ENCODE data around the gene ELL.
A peak's percentile ranks its signal among the peaks of the same experiment; 100 is the strongest.
"Not testable (repeated sequence)": the region's sequence is repeated elsewhere in the genome, so short reads cannot be mapped to it uniquely, and the experiment has no call there.

ELL gene

DNA sequence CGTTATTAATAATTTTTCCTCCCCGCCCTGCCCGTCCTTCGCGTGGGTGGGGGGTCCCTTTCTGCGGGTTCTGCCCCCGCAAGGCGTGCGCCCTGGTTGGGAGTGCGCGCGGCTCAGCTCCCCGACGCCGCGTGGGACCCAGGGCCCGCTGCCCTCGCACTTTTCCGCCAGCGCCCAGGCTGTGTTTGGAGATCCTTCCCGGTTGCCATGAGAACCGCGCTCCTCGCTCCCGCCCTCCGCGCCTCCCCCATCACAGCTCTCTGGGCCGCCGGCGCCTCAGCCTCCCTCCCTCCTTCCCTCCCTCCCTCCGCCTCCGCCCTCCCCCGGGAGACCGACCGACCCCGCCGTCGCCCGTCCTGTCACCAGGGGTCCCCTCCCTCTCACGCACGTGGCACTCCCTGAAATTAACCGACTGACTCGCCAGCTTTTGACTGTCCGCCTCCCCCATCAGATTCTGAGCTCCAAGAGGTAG, 105.1 kb downstream of the ELL start:
- Histone ChIP-seq H3K4me3 (ENCODE audit: low read depth, low read length) (peak overlapping the region; percentile 70), H3K4me1 (ENCODE audit: control insufficient read depth, insufficient read depth, low read length) (peaks cover 40% of the 10 kb centered on the region), H3K27me3 (ENCODE audit: control insufficient read depth, insufficient read depth, low read length) (peaks cover 28% of the 10 kb centered on the region), H3K36me3 (ENCODE audit: control insufficient read depth, insufficient read depth, low read length) (no peaks in the 10 kb centered on the region), H3K9ac (ENCODE audit: low read length) (peak overlapping the region; percentile 82), H3K9me3 (ENCODE audit: control insufficient read depth, insufficient read depth, low read depth, low read length) (no peaks in the 10 kb centered on the region), H3K27ac (ENCODE audit: low read depth, low read length) (peak overlapping the region; percentile 86)

- no peak overlapping the region for H3K27ac ChIP-seq (ENCODE audit: low read depth, low read length)
- peaks cover 19% of the 10 kb centered on the region for H3K27me3 ChIP-seq (ENCODE audit: control insufficient read depth, insufficient read depth, low read length)
- H3K4me3 ChIP-seq (ENCODE audit: low read depth, low read length) = no peak overlapping the region
- H3K9ac ChIP-seq (ENCODE audit: low read length) = no peak overlapping the region
- H3K4me1 ChIP-seq (ENCODE audit: control insufficient read depth, insufficient read depth, low read length) = peaks cover 40% of the 10 kb centered on the region
- no peaks in the 10 kb centered on the region for H3K9me3 ChIP-seq (ENCODE audit: control insufficient read depth, insufficient read depth, low read depth, low read length)
- no peaks in the 10 kb centered on the region for H3K36me3 ChIP-seq (ENCODE audit: control insufficient read depth, insufficient read depth, low read length)
Measured at GRCh38 chr19:18415178-18415867, 106.5 kb downstream of the ELL start.

DNA sequence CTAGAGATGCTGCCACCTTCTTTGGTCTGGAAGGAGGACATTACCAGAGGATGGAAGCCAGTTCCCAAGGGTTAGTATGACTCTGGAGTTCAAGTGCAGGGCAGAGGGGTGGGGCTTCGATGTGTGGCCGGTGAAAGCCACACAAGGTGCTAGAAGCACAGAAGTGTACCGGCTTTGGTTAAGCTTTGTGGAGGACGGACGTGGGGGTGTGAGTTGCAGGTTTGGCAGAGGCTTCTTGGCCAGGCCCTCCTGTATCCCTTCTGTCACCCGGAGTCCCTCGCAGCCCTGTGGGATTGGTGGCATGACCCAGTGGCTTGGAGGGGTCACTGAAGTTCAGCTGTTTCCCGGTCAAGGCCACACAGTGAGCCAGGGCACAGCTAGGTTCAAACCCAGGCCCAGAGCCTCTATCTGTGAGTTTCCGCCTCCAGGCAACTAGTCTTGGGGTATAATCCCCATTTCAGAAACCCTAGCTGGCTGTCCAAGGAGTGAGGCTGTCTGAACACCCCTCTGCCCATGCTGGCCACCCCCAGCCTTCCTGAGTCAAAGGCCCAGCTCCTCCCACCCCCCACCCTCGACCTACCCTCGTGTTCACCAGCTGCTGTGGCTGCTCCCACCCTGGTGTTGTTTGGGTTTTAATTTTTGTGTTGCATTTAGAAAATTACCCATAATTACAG, 107.2 kb downstream of the ELL start:
- peaks cover 40% of the 10 kb centered on the region for H3K4me1 ChIP-seq (ENCODE audit: control insufficient read depth, insufficient read depth, low read length)
- no peak overlapping the region for H3K27ac ChIP-seq (ENCODE audit: low read depth, low read length)
- H3K36me3 ChIP-seq (ENCODE audit: control insufficient read depth, insufficient read depth, low read length) = no peaks in the 10 kb centered on the region
- H3K27me3 ChIP-seq (ENCODE audit: control insufficient read depth, insufficient read depth, low read length) = peaks cover 13% of the 10 kb centered on the region
- no peak overlapping the region for H3K4me3 ChIP-seq (ENCODE audit: low read depth, low read length)
- H3K9ac ChIP-seq (ENCODE audit: low read length) = no peak overlapping the region
- no peaks in the 10 kb centered on the region for H3K9me3 ChIP-seq (ENCODE audit: control insufficient read depth, insufficient read depth, low read depth, low read length)

GRCh38 chr19:18412610-18413239, 109.1 kb downstream of the ELL start:
- Histone ChIP-seq H3K4me3 (ENCODE audit: low read depth, low read length) (no peak overlapping the region), H3K9ac (ENCODE audit: low read length) (no peak overlapping the region), H3K27me3 (ENCODE audit: control insufficient read depth, insufficient read depth, low read length) (no peaks in the 10 kb centered on the region; the same call in 1 of the 2 replicates), H3K4me1 (ENCODE audit: control insufficient read depth, insufficient read depth, low read length) (peaks cover 27% of the 10 kb centered on the region; the same call in 1 of the 2 replicates), H3K27ac (ENCODE audit: low read depth, low read length) (no peak overlapping the region), H3K9me3 (ENCODE audit: control insufficient read depth, insufficient read depth, low read depth, low read length) (no peaks in the 10 kb centered on the region), H3K36me3 (ENCODE audit: control insufficient read depth, insufficient read depth, low read length) (no peaks in the 10 kb centered on the region)

GRCh38 chr19:18408053-18408476, 113.8 kb downstream of the ELL start:
- Histone ChIP-seq H3K4me3 (ENCODE audit: low read depth, low read length) (no peak overlapping the region), H3K9me3 (ENCODE audit: control insufficient read depth, insufficient read depth, low read depth, low read length) (no peaks in the 10 kb centered on the region), H3K4me1 (ENCODE audit: control insufficient read depth, insufficient read depth, low read length) (no peaks in the 10 kb centered on the region), H3K27me3 (ENCODE audit: control insufficient read depth, insufficient read depth, low read length) (no peaks in the 10 kb centered on the region), H3K36me3 (ENCODE audit: control insufficient read depth, insufficient read depth, low read length) (no peaks in the 10 kb centered on the region), H3K27ac (ENCODE audit: low read depth, low read length) (no peak overlapping the region), H3K9ac (ENCODE audit: low read length) (no peak overlapping the region)

DNA sequence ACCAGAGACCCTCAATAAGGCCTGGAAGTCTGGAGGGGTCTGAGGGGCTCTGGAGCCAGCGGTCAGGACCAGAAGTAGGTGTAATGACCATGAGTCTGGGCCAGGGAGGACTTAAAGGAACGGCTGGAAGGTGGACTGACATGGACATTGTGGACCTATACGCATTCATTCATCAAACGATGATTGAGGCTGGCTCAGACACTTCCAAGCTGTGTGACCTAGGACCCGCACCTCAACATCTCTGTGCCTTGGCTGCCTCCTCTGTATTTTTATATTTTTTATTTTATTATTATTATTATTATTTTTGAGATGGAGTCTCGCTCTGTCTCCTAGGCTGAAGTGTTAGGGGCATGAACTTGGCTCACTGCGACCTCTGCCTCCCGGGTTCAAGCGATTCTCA, 115.1 kb downstream of the ELL start:
- Histone ChIP-seq H3K4me1 (ENCODE audit: control insufficient read depth, insufficient read depth, low read length) (no peaks in the 10 kb centered on the region), H3K9me3 (ENCODE audit: control insufficient read depth, insufficient read depth, low read depth, low read length) (no peaks in the 10 kb centered on the region), H3K4me3 (ENCODE audit: low read depth, low read length) (no peak overlapping the region), H3K36me3 (ENCODE audit: control insufficient read depth, insufficient read depth, low read length) (no peaks in the 10 kb centered on the region), H3K27ac (ENCODE audit: low read depth, low read length) (no peak overlapping the region), H3K27me3 (ENCODE audit: control insufficient read depth, insufficient read depth, low read length) (no peaks in the 10 kb centered on the region), H3K9ac (ENCODE audit: low read length) (no peak overlapping the region)

DNA sequence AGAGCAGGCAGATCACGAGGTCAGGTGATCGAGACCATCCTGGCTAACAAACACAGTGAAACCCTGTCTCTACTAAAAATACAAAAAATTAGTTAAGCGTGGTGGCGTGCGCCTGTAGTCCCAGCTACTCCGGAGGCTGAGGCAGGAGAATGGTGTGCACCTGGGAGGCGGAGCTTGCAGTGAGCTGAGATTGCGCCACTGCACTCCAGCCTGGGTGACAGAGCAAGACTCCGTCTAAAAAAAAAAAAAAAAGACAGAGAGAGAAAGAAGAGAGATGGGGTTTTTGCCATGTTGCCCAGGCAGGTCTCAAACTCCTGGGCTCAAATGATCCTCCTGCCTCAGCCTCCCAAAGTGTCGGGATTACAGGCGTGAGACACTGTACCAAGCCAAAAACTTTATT, 116.1 kb downstream of the ELL start:
- not testable (repeated sequence) for H3K27ac ChIP-seq (ENCODE audit: low read depth, low read length); H3K4me1 ChIP-seq (ENCODE audit: control insufficient read depth, insufficient read depth, low read length); H3K9me3 ChIP-seq (ENCODE audit: control insufficient read depth, insufficient read depth, low read depth, low read length); H3K27me3 ChIP-seq (ENCODE audit: control insufficient read depth, insufficient read depth, low read length); H3K4me3 ChIP-seq (ENCODE audit: low read depth, low read length); H3K9ac ChIP-seq (ENCODE audit: low read length); H3K36me3 ChIP-seq (ENCODE audit: control insufficient read depth, insufficient read depth, low read length)

GRCh38 chr19:18402455-18403248, 119.2 kb downstream of the ELL start:
- not testable (repeated sequence) for H3K36me3 ChIP-seq (ENCODE audit: control insufficient read depth, insufficient read depth, low read length); H3K4me3 ChIP-seq (ENCODE audit: low read depth, low read length); H3K27ac ChIP-seq (ENCODE audit: low read depth, low read length); H3K9me3 ChIP-seq (ENCODE audit: control insufficient read depth, insufficient read depth, low read depth, low read length); H3K9ac ChIP-seq (ENCODE audit: low read length); H3K4me1 ChIP-seq (ENCODE audit: control insufficient read depth, insufficient read depth, low read length); H3K27me3 ChIP-seq (ENCODE audit: control insufficient read depth, insufficient read depth, low read length)

- Histone ChIP-seq H3K36me3 (ENCODE audit: control insufficient read depth, insufficient read depth, low read length) (no peaks in the 10 kb centered on the region), H3K4me1 (ENCODE audit: control insufficient read depth, insufficient read depth, low read length) (peaks cover 6% of the 10 kb centered on the region; the same call in 1 of the 2 replicates), H3K4me3 (ENCODE audit: low read depth, low read length) (no peak overlapping the region), H3K27ac (ENCODE audit: low read depth, low read length) (no peak overlapping the region), H3K27me3 (ENCODE audit: control insufficient read depth, insufficient read depth, low read length) (no peaks in the 10 kb centered on the region), H3K9ac (ENCODE audit: low read length) (no peak overlapping the region), H3K9me3 (ENCODE audit: control insufficient read depth, insufficient read depth, low read depth, low read length) (no peaks in the 10 kb centered on the region)
Measured at GRCh38 chr19:18401580-18402112, 120.2 kb downstream of the ELL start.

- Histone ChIP-seq H3K27ac (ENCODE audit: low read depth, low read length) (no peak overlapping the region), H3K4me1 (ENCODE audit: control insufficient read depth, insufficient read depth, low read length) (peaks cover 6% of the 10 kb centered on the region; the same call in 1 of the 2 replicates), H3K9me3 (ENCODE audit: control insufficient read depth, insufficient read depth, low read depth, low read length) (no peaks in the 10 kb centered on the region), H3K4me3 (ENCODE audit: low read depth, low read length) (no peak overlapping the region), H3K9ac (ENCODE audit: low read length) (no peak overlapping the region), H3K36me3 (ENCODE audit: control insufficient read depth, insufficient read depth, low read length) (no peaks in the 10 kb centered on the region), H3K27me3 (ENCODE audit: control insufficient read depth, insufficient read depth, low read length) (no peaks in the 10 kb centered on the region)
Measured at GRCh38 chr19:18399008-18399407, 122.9 kb downstream of the ELL start.
